Ascending aorta (tissue), 2 donors: ENCODE measurements around the gene PRLR. TPM values are rescaled to one million over a fixed set of nuclear protein-coding genes. Genes with fewer than 3 reads are reported as not detected.

Source experiments
- DNase-seq, 2 donors: peaks; one replicate each; pipeline ENCODE4 v3.0.0-alpha.2; 2019; ENCODE audit warnings: low spot score in 2 of 2
- H3K27ac ChIP-seq, 2 donors: fragments of 200-600 bp; sonication (generic); one replicate each; pipeline ENCODE4 v1.5.1; 2016 to 2017; ENCODE audit warnings: mild to moderate bottlenecking in 1 of 2
- H3K27me3 ChIP-seq: fragments of 200-600 bp; sonication (generic); one replicate; pipeline ENCODE4 v1.5.1; 2017
- H3K36me3 ChIP-seq, 2 donors: fragments of 200-600 bp; sonication (generic); one replicate each; pipeline ENCODE4 v1.5.1; 2016
- H3K4me1 ChIP-seq, 2 donors: fragments of 200-600 bp; sonication (generic); one replicate each; pipeline ENCODE4 v1.5.1; 2016 to 2017; ENCODE audit warnings: mild to moderate bottlenecking in 1 of 2
- H3K4me3 ChIP-seq, 2 donors: fragments of 200-600 bp; sonication (generic); one replicate each; pipeline ENCODE4 v1.5.1; 2016 to 2017; ENCODE audit warnings: mild to moderate bottlenecking in 1 of 2
- H3K9me3 ChIP-seq, 2 donors: fragments of 200-600 bp; sonication (generic); one replicate each; pipeline ENCODE4 v1.5.1; 2016
- intact Hi-C: fragments of 100-400 bp; cut with DNase I; formaldehyde crosslinking; loops from one replicate; pipeline ENCODE4 v1.15.1; 2023
- total RNA-seq: library from RNA; depleted of rRNA; stranded (reverse); fragments of >200 nt; gene quantifications from one replicate; pipeline ENCODE4 v1.1.0, GENCODE V29; 2016
- TF ChIP-seq, protein P1 (sequence below), 3 experiments: fragments of 200-600 bp in 2 of 3; fragments of 450-650 bp in 1 of 3; sonication (generic) in 2 of 3; IDR thresholded peaks; one replicate each; pipeline ENCODE4 v1.5.1; 2016 to 2019; ENCODE audit warnings: antibody characterized with exemption in 3 of 3, mild to moderate bottlenecking in 1 of 3, moderate library complexity in 1 of 3

PRLR gene
- total RNA-seq, 1 donor from 2014 or later = 0.43 TPM

DNA sequence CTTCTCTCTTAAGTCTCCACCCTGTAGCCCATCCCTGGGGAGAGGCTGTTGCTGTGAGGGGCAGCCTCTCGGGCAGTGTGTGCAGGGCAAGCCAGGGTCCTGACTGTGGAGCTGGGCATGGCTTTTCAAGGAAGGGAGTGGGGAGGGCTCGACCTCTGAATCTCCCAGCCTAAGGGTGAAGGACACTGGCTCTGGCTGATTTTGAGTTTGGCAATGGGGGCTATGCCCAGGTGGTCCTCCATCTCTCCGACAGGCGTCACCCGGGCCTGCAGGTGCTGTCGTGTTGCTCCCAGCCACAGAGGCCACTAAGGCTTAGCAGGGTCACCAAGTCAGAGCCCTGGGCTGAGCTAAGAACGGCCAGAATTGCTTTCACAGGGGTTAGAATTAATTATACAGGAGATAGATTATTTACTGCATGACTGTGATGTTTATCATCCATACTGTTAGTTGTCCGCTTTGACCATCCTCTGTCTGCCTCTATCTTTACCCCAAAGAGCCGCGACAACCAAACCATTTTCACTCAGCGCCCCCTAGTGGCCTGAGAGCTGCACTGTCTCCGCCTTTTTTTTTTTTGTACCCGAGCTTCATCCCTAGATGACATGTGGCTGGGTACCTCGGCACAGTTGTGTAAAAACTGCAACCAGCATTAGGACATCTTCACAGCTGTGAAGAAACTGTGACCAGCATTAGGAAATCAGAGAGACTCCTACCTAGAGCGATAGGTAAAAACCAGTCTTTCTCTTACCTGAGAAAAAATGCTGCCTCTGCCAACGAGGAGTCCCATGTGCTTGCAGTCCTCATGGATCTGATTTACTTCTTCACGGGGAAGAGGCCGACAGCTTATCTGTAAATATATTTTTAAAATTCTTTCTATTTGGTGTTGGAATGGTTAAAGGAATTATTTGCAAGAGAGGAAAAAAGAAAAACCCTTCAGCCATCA is 227.0 kb downstream of the PRLR start:
- TF ChIP-seq, protein P1, sequence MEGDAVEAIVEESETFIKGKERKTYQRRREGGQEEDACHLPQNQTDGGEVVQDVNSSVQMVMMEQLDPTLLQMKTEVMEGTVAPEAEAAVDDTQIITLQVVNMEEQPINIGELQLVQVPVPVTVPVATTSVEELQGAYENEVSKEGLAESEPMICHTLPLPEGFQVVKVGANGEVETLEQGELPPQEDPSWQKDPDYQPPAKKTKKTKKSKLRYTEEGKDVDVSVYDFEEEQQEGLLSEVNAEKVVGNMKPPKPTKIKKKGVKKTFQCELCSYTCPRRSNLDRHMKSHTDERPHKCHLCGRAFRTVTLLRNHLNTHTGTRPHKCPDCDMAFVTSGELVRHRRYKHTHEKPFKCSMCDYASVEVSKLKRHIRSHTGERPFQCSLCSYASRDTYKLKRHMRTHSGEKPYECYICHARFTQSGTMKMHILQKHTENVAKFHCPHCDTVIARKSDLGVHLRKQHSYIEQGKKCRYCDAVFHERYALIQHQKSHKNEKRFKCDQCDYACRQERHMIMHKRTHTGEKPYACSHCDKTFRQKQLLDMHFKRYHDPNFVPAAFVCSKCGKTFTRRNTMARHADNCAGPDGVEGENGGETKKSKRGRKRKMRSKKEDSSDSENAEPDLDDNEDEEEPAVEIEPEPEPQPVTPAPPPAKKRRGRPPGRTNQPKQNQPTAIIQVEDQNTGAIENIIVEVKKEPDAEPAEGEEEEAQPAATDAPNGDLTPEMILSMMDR (IDR thresholded peaks at IDR 0.05) = peak; percentile 8 to 76 (median 73)
- intact Hi-C loops = loop anchor here (2.0 kb wide), 1 partner anchor 528 kb away; no protein-coding TSS in a partner anchor

DNA sequence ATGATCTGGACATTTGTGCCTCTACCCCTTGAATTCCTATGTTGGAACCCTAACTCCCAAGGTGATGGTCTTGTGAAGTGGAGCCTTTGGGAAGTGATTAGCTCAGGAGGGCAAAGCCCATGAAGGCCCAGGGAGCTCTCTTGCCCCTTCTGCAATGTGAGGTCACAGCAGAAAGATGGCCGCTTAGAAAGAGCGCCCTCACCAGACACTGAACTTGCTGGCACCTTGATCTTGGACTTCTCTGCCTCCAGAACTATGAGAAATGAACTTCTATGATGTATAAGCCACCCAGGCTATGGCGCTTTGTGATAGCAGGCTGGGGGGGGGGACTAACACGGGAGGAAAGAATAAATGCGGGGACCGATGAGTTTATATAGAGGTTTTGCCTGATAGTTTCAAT is 227.8 kb downstream of the PRLR start:
- TF ChIP-seq, protein P1 (IDR thresholded peaks at IDR 0.05) = no peak
- H3K9me3 ChIP-seq = no peaks in the 10 kb centered on the region
- H3K27me3 ChIP-seq = no peaks in the 10 kb centered on the region
- H3K36me3 ChIP-seq = no peaks in the 10 kb centered on the region
- intact Hi-C loops = loop anchor here (2.0 kb wide), 1 partner anchor 528 kb away; no protein-coding TSS in a partner anchor
- no peak overlapping the region for H3K4me3 ChIP-seq
- H3K27ac ChIP-seq = no peak overlapping the region
- DNase-seq = no peak
- no peaks in the 10 kb centered on the region for H3K4me1 ChIP-seq

More for the DNA sequence above, 227.0 kb downstream of the PRLR start:
- Histone ChIP-seq H3K27ac (no peak overlapping the region), H3K4me3 (no peak overlapping the region), H3K36me3 (no peaks in the 10 kb centered on the region), H3K9me3 (no peaks in the 10 kb centered on the region), H3K27me3 (no peaks in the 10 kb centered on the region), H3K4me1 (no peaks in the 10 kb centered on the region)
- no peak for DNase-seq

DNA sequence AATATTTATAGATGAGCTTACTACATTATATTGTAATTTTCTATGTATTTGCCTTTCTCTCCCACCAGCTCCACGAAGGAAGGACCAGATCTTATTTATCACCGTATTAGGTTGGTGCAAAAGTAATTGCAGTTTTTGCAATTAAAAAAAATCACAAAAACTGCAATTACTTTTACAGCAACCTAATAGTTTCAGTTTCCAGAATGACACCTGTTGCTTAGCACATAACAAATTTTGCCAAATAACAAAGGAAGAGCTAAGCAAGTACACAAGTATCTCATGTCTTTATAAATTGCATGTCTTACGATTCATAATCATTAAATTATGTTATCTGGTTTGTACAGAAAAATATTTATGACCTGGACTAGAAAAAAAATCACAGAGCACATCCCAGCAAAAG is 228.4 kb downstream of the PRLR start:
- no peaks in the 10 kb centered on the region for H3K9me3 ChIP-seq
- H3K27me3 ChIP-seq = no peaks in the 10 kb centered on the region
- H3K4me1 ChIP-seq = no peaks in the 10 kb centered on the region
- TF ChIP-seq, protein P1 (IDR thresholded peaks at IDR 0.05) = no peak
- no peak overlapping the region for H3K4me3 ChIP-seq
- DNase-seq = no peak
- H3K27ac ChIP-seq = no peak overlapping the region
- intact Hi-C loops = loop anchor here (2.0 kb wide), 1 partner anchor 527 kb away; no protein-coding TSS in a partner anchor
- no peaks in the 10 kb centered on the region for H3K36me3 ChIP-seq

Other genes starting within 250 kb of the PRLR start
- gene AGXT2, start 182.5 kb downstream of the PRLR start, total RNA-seq = not detected